Mucosa of descending colon (tissue), 3 donors: Measurements from ENCODE around the gene OR4C5. TPM values are rescaled to one million over a fixed set of nuclear protein-coding genes. Genes with fewer than 3 reads are reported as not detected.
"Not testable (repeated sequence)": the region's sequence is repeated elsewhere in the genome, so short reads cannot be mapped to it uniquely, and the experiment has no call there.

Experiments
- ATAC-seq: fragments of 200-7000 bp; cut with Tn5 transposase; one replicate; pipeline ENCODE4 v1.9.1; 2020; ENCODE audit warnings: mild to moderate bottlenecking, moderate library complexity
- DNase-seq, 3 donors: peaks; one replicate each; pipeline ENCODE4 v3.0.0-alpha.2; 2020
- H3K36me3 ChIP-seq: fragments of 200-600 bp; one replicate; pipeline ENCODE4 v1.8.0; 2021; ENCODE audit warnings: low read depth, mild to moderate bottlenecking
- H3K4me1 ChIP-seq: fragments of 200-600 bp; one replicate; pipeline ENCODE4 v1.8.0; 2021; ENCODE audit warnings: low read depth, mild to moderate bottlenecking
- H3K4me3 ChIP-seq: fragments of 200-600 bp; one replicate; pipeline ENCODE4 v1.8.0; 2021; ENCODE audit warnings: mild to moderate bottlenecking
- H3K9me3 ChIP-seq: fragments of 200-600 bp; one replicate; pipeline ENCODE4 v1.8.0; 2021; ENCODE audit warnings: mild to moderate bottlenecking
- intact Hi-C, 2 donors: fragments of 100-400 bp; cut with DNase I in 1 of 2; cut with micrococcal nuclease in 1 of 2; formaldehyde crosslinking; loops; one replicate each; pipeline versions ENCODE4 v1.11.0 to v1.11.1; 2022; cut with DNase I, micrococcal nuclease
- long read RNA-seq, 2 donors: library from polyadenylated mRNA; unstranded; transcript quantifications; one replicate each; pipeline ENCODE4 v2.0.0, GENCODE V29; 2019 to 2021
- total RNA-seq, 3 donors: library from RNA; stranded (reverse); fragmentation: NEBNext Ultra II Directional in 2 of 3; extraction: Animal tissue kit (Norgen Biotek cat#: 25700) in 2 of 3; gene quantifications; one replicate each; pipeline versions ENCODE4 v1.2.1 to v1.2.4, GENCODE V29; 2021 to 2023
- TF ChIP-seq, protein P1 (sequence below): fragments of 200-600 bp; IDR thresholded peaks from one replicate; pipeline ENCODE4 v1.8.0; 2022; ENCODE audit warnings: antibody characterized with exemption, mild to moderate bottlenecking
- donor health status: DM: no; HTN: no; CAD: no; lungs with moderate emphysema.
- donor health status: DM: no; HTN: no; CAD: no.
- donor health status: DM: no; HTN: yes; CAD: no.

Gene OR4C5
- total RNA-seq: not detected
- long read RNA-seq, donor 1: 0 reads
- long read RNA-seq, donor 2: 0 reads

DNA sequence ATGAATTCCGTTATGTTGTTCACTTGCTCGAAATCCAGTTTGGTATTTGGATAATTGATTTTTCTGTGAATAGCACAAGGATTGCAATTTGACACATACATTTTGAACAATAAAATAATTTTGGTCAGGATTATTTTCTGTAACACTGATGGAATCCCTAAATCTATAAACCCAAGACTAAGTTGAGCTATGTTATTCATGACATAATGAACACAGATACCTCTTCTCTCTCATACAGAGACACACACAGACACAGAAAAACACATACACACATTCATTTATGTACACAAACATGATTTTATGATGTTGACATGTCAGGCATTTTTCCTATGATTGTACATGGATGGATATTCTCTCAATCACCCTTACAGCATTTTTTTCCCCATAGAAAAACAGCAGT lies at the start of gene OR4C5:
Gene OR4C5, minus strand, starts transcription at position 101 of the 400 bp plus-strand sequence. Its CDS starts 0 bp downstream, at position 101.
- H3K9me3 ChIP-seq: no peaks in the 10 kb centered on the region
- ATAC-seq: no peak
- H3K4me3 ChIP-seq: no peak within 1 kb of the TSS
- H3K36me3 ChIP-seq: no peaks in the 10 kb centered on the region
- no peak for DNase-seq
- no peaks in the 10 kb centered on the region for H3K4me1 ChIP-seq
- TF ChIP-seq, protein P1, sequence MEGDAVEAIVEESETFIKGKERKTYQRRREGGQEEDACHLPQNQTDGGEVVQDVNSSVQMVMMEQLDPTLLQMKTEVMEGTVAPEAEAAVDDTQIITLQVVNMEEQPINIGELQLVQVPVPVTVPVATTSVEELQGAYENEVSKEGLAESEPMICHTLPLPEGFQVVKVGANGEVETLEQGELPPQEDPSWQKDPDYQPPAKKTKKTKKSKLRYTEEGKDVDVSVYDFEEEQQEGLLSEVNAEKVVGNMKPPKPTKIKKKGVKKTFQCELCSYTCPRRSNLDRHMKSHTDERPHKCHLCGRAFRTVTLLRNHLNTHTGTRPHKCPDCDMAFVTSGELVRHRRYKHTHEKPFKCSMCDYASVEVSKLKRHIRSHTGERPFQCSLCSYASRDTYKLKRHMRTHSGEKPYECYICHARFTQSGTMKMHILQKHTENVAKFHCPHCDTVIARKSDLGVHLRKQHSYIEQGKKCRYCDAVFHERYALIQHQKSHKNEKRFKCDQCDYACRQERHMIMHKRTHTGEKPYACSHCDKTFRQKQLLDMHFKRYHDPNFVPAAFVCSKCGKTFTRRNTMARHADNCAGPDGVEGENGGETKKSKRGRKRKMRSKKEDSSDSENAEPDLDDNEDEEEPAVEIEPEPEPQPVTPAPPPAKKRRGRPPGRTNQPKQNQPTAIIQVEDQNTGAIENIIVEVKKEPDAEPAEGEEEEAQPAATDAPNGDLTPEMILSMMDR: no peak
- intact Hi-C loops: no loop called here

DNA sequence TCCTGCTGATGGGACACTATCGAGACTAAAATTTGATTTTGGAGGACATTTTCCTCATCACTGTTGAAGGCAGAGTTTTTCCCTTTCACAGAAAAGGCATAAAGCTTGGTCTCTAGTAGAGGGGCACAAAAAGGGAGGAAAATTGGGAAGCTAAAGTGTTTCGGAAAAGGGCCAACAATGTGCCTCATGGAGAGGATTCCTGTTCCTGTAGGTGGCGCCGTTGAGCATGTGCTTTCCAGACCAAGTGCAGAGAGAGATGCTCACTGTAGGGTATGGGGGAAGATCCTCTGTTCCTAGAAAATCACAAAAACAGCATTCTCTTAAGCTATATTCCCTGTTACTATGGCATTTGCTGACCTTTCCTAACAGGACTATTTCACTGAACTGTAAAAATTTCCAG lies 18.4 kb upstream of the OR4C5 start:
- H3K4me3 ChIP-seq: no peak overlapping the region
- H3K36me3 ChIP-seq: no peaks in the 10 kb centered on the region
- no peaks in the 10 kb centered on the region for H3K4me1 ChIP-seq
- TF ChIP-seq, protein P1: no peak
- intact Hi-C loops: no loop called here
- no peak for DNase-seq
- ATAC-seq: no peak
- peaks cover 67% of the 10 kb centered on the region for H3K9me3 ChIP-seq

DNA sequence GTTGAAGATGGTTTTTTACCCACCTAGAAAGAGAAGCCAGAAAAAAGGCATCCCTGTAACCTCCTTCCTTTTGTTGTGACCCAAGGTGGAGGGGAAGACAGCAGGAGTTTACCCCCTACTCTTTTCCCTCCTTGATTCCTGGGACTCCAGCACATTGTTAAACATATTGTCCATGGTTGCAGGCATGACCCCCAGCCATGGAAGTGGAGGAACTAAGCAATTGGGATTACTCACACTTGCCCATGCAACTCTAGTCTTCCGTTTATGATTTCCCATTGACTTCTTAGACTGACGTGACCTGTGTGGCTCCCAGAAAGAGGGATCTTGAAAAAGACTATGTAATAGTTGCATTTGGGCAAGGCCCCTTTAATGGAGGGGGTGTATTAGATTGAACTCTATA lies 17.9 kb upstream of the OR4C5 start:
- ATAC-seq, H3K4me3 ChIP-seq, H3K4me1 ChIP-seq, intact Hi-C loops, H3K36me3 ChIP-seq, DNase-seq: not testable (repeated sequence)
- H3K9me3 ChIP-seq: peaks cover 72% of the 10 kb centered on the region

DNA sequence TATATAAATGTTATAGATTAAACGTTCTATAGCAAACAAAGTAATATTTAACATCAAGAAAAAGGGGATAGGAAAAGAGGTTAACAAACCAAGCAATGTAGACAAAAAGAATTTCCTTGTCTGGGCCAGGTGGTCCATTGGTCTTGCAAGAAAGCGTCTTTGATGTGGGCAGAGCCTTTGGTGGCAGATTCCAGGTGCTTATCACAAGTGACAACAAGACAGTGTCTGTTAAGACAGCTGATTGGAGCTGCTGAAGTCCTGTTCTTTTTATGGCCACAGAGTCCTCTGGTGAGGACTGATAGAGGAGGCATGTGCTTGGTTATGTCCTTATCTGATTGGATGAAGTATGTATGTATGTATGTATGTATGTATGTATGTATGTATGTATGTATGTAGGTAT lies 5.0 kb downstream of the OR4C5 start:
- ATAC-seq, H3K4me3 ChIP-seq, intact Hi-C loops, DNase-seq, H3K36me3 ChIP-seq, H3K4me1 ChIP-seq: not testable (repeated sequence)
- H3K9me3 ChIP-seq: peaks cover 15% of the 10 kb centered on the region

DNA sequence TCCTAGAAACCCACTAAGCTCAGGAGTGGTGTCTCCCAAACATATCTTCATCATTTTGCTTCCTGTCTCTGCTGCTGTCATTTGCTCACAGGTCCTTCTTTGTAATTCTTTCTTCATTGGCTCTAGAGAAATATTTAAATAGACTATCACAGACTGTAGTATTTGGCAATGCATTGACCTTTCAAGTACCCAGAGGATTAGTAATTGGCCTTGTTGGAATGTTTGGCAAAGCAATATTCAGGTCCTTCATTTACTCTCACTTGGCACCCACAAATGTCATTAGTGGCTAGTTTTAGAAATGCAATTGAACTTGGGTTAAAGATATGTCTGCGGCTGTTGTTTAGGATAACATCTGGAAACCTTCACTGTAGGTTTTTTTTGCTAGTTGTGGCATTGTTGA lies 11.6 kb downstream of the OR4C5 start:
- TF ChIP-seq, protein P1: no peak
- DNase-seq: no peak
- intact Hi-C loops: no loop called here
- ATAC-seq: no peak
- Histone ChIP-seq H3K4me1 (no peaks in the 10 kb centered on the region), H3K4me3 (no peak overlapping the region), H3K36me3 (no peaks in the 10 kb centered on the region), H3K9me3 (peaks cover 36% of the 10 kb centered on the region)

DNA sequence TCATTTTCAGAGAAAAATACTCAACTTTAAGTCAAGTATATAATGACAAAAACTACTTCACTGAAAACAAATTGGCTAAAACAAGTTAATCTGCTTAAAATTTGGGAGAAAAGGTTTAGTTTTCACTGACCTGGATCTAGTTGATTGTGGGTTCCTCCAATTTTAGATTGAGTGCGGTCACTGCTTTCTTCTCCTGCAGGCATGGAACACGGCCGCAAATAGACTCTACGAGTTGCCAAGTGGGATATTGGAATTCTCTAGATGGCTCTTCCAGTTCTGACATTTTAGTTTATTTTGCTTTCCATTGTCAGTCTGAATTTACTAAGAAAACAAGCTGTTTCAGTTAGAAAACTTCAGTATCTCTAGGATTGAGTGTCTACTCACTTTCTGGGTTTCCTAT lies 12.3 kb downstream of the OR4C5 start:
- Histone ChIP-seq H3K9me3 (peaks cover 36% of the 10 kb centered on the region), H3K4me3 (no peak overlapping the region), H3K36me3 (no peaks in the 10 kb centered on the region), H3K4me1 (no peaks in the 10 kb centered on the region)
- ATAC-seq (no peak), DNase-seq (no peak)
- TF ChIP-seq, protein P1: no peak
- intact Hi-C loops: no loop called here

DNA sequence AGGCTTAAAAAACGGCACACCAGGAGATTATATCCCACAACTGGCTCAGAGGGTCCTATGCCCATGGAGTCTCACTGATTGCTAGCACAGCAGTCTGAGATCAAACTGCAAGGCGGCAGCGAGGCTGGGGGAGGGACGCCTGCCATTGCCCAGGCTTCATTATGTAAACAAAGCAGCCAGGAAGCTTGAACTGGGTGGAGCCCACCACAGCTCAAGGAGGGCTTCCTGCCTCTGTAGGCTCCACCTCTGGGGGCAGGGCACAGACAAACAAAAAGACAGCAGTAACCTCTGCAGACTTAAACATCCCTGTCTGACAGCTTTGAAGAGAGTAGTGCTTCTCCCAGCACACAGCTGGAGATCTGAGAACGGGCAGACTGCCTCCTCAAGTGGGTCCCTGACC lies 20.0 kb downstream of the OR4C5 start:
- H3K36me3 ChIP-seq, H3K4me1 ChIP-seq, intact Hi-C loops, H3K4me3 ChIP-seq, DNase-seq, ATAC-seq: not testable (repeated sequence)
- H3K9me3 ChIP-seq: peaks cover 32% of the 10 kb centered on the region

DNA sequence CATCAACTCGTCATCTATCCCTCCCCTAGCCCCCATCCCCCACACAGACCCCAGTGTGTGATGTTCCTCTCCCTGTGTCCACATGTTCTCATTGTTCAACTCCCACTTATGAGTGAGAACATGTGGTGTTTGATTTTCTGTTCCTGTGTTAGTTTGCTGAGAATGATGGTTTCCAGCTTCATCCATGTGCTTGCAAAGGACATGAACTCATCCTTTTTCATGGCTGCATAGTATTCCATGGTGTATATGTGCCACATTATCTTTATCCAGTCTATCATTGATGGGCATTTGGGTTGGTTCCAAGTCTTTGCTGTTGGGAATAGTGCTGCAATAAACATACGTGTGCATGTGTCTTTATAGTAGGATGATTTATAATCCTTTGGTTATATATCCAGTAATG lies 23.8 kb downstream of the OR4C5 start:
- H3K4me1 ChIP-seq, H3K36me3 ChIP-seq, intact Hi-C loops, DNase-seq, H3K4me3 ChIP-seq, ATAC-seq: not testable (repeated sequence)
- peaks cover 19% of the 10 kb centered on the region for H3K9me3 ChIP-seq
